Stimulated activated CD4-positive, alpha-beta T cell treated with anti-CD3 and anti-CD28 coated beads, Interleukin-2, amount 100 ng/mL, for 4 hours (primary cell): Measurements from ENCODE around the gene OBP2A.

Source experiments
- DNase-seq: peaks from one replicate; pipeline ENCODE4 v3.0.0-alpha.2; 2020; ENCODE audit warnings: low read depth

The OBP2A gene

GRCh38 chr9:135552021-135552697 lies 6.2 kb downstream of the OBP2A start:
- DNase-seq, result no peak

GRCh38 chr9:135552698-135553171 lies 6.8 kb downstream of the OBP2A start:
- DNase-seq, result no peak

GRCh38 chr9:135554718-135555117 lies 8.8 kb downstream of the OBP2A start:
- DNase-seq, result no peak

- no peak for DNase-seq
These were observed 9.3 kb downstream of the OBP2A start for GRCh38 chr9:135555203-135555602.

GRCh38 chr9:135555910-135556309 lies 10.0 kb downstream of the OBP2A start:
- no peak for DNase-seq

GRCh38 chr9:135559606-135560005 lies 13.7 kb downstream of the OBP2A start:
- DNase-seq, result no peak

GRCh38 chr9:135561391-135562234 lies 15.7 kb downstream of the OBP2A start, which contains the start of gene PAEP:
PAEP (plus strand) TSS chr9:135561756.
- no peak for DNase-seq

- no peak for DNase-seq
These were observed 16.4 kb downstream of the OBP2A start for GRCh38 chr9:135562235-135562745.

- no peak for DNase-seq
These were observed 17.1 kb downstream of the OBP2A start for GRCh38 chr9:135563039-135563476.

- DNase-seq, result no peak
These were observed 17.9 kb downstream of the OBP2A start for GRCh38 chr9:135563858-135564257.

GRCh38 chr9:135565141-135565628 lies 19.3 kb downstream of the OBP2A start:
- DNase-seq, result no peak

- no peak for DNase-seq
These were observed 19.7 kb downstream of the OBP2A start for GRCh38 chr9:135565636-135566035.

GRCh38 chr9:135566552-135566951 lies 20.6 kb downstream of the OBP2A start:
- DNase-seq, result no peak

GRCh38 chr9:135567311-135567710 lies 21.4 kb downstream of the OBP2A start:
- no peak for DNase-seq

- DNase-seq, result no peak
These were observed 22.1 kb downstream of the OBP2A start for GRCh38 chr9:135568026-135568425.

GRCh38 chr9:135570456-135570855 lies 24.5 kb downstream of the OBP2A start:
- no peak for DNase-seq

GRCh38 chr9:135572233-135572632 lies 26.3 kb downstream of the OBP2A start:
- no peak for DNase-seq

GRCh38 chr9:135573124-135573523 lies 27.2 kb downstream of the OBP2A start:
- DNase-seq, result no peak

GRCh38 chr9:135574331-135574730 lies 28.4 kb downstream of the OBP2A start:
- DNase-seq, result no peak

GRCh38 chr9:135574943-135575342 lies 29.0 kb downstream of the OBP2A start:
- DNase-seq, result no peak

GRCh38 chr9:135575995-135576631 lies 30.2 kb downstream of the OBP2A start:
- DNase-seq, result no peak

- DNase-seq, result no peak
These were observed 31.3 kb downstream of the OBP2A start for GRCh38 chr9:135577256-135577655.
